A549 (cell line): Measurements from ENCODE around the gene VLDLR.
"Not testable (repeated sequence)": the region's sequence is repeated elsewhere in the genome, so short reads cannot be mapped to it uniquely, and the experiment has no call there.

Experiments used
- BHLHE40 ChIP-seq: IDR thresholded peaks from 2 replicates; pipeline ENCODE4 v1.6.1; 2012; ENCODE audit warnings: low read depth, low read length, inconsistent platforms
- CBX8 ChIP-seq: fragments of 200-600 bp; sonication (generic); IDR thresholded peaks from 2 replicates; pipeline ENCODE4 v1.6.1; 2016
- CEBPB ChIP-seq, 2 experiments: fragments of >200 bp in 1 of 2; sonication (Bioruptor Twin) in 1 of 2; formaldehyde crosslinking in 1 of 2; IDR thresholded peaks; 2 replicates each; pipeline ENCODE4 v1.6.1; 2012 to 2016
- CHD2 ChIP-seq: fragments of 150-350 bp; IDR thresholded peaks from 2 replicates; pipeline ENCODE4 v1.6.1; 2014; ENCODE audit warnings: low read length; ENCODE audit not compliant: partially characterized antibody
- JUN ChIP-seq, 2 experiments: fragments of >200 bp; sonication (Bioruptor Twin); formaldehyde crosslinking; IDR thresholded peaks; 2 replicates in 1 of 2; 3 replicates in 1 of 2; pipeline ENCODE4 v1.6.1; 2016 to 2017
- MYC ChIP-seq: IDR thresholded peaks from 2 replicates; pipeline ENCODE4 v1.6.1; 2012; ENCODE audit warnings: mild to moderate bottlenecking, inconsistent platforms, low read length, improper control_type of control experiment, borderline replicate concordance
- POLR2A ChIP-seq: IDR thresholded peaks from 2 replicates; pipeline ENCODE4 v1.6.1; 2012; ENCODE audit warnings: mild to moderate bottlenecking, low read length
- RFX5 ChIP-seq: fragments of 450-650 bp; IDR thresholded peaks from 2 replicates; pipeline ENCODE4 v1.7.1; 2014; ENCODE audit warnings: antibody characterized with exemption, mild to moderate bottlenecking, moderate library complexity
- SMC3 ChIP-seq: fragments of >200 bp; sonication (Bioruptor Twin); formaldehyde crosslinking; IDR thresholded peaks from 3 replicates; pipeline ENCODE4 v1.6.1; 2018; ENCODE audit warnings: inconsistent platforms
- USF2 ChIP-seq: fragments of 450-650 bp; IDR thresholded peaks from 2 replicates; pipeline ENCODE4 v1.6.1; 2014; ENCODE audit warnings: antibody characterized with exemption
- ZFP36 ChIP-seq: fragments of 450-650 bp; IDR thresholded peaks from 2 replicates; pipeline ENCODE4 v1.6.1; 2014; ENCODE audit warnings: borderline replicate concordance; ENCODE audit not compliant: partially characterized antibody
- TF ChIP-seq, protein P1 (sequence below): fragments of >200 bp; sonication (Bioruptor Twin); formaldehyde crosslinking; IDR thresholded peaks from 3 replicates; pipeline ENCODE4 v1.5.1; 2016
- TF ChIP-seq, protein P2 (sequence below): fragments of 250-450 bp; sonication (Bioruptor Pico); IDR thresholded peaks from 2 replicates; pipeline ENCODE4 v1.5.0; 2021; ENCODE audit warnings: mild to moderate bottlenecking, moderate library complexity, borderline replicate concordance

DNA sequence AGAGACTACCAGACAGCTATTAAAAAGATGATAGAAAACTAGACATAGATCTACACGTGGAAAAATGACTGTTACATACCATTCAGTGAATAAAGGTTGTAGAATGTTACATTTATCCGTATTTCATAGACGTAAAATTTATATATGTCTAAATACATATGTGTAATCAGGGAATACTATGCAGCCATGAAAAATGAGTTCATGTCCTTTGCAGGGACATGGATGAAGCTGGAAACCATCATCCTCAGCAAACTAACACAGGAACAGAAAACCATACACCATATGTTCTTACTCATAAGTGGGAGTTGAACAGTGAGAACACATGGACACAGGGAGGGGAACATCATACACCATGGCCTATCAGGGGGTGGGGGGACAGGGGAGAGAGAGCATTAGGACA lies 85.7 kb downstream of the VLDLR start:
- TF ChIP-seq, protein P1, sequence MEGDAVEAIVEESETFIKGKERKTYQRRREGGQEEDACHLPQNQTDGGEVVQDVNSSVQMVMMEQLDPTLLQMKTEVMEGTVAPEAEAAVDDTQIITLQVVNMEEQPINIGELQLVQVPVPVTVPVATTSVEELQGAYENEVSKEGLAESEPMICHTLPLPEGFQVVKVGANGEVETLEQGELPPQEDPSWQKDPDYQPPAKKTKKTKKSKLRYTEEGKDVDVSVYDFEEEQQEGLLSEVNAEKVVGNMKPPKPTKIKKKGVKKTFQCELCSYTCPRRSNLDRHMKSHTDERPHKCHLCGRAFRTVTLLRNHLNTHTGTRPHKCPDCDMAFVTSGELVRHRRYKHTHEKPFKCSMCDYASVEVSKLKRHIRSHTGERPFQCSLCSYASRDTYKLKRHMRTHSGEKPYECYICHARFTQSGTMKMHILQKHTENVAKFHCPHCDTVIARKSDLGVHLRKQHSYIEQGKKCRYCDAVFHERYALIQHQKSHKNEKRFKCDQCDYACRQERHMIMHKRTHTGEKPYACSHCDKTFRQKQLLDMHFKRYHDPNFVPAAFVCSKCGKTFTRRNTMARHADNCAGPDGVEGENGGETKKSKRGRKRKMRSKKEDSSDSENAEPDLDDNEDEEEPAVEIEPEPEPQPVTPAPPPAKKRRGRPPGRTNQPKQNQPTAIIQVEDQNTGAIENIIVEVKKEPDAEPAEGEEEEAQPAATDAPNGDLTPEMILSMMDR = not testable (repeated sequence)
- TF ChIP-seq CHD2; BHLHE40; POLR2A; ZFP36; MYC; CBX8; JUN (IDR thresholded peaks at IDR 0.05); USF2; SMC3; CEBPB (IDR thresholded peaks at IDR 0.05); RFX5: not testable (repeated sequence)
- TF ChIP-seq, protein P2, sequence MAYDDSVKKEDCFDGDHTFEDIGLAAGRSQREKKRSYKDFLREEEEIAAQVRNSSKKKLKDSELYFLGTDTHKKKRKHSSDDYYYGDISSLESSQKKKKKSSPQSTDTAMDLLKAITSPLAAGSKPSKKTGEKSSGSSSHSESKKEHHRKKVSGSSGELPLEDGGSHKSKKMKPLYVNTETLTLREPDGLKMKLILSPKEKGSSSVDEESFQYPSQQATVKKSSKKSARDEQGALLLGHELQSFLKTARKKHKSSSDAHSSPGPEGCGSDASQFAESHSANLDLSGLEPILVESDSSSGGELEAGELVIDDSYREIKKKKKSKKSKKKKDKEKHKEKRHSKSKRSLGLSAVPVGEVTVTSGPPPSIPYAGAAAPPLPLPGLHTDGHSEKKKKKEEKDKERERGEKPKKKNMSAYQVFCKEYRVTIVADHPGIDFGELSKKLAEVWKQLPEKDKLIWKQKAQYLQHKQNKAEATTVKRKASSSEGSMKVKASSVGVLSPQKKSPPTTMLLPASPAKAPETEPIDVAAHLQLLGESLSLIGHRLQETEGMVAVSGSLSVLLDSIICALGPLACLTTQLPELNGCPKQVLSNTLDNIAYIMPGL (CRISPR knock-in tag) = not testable (repeated sequence)
